DND-41 (cell line): ENCODE measurements around the gene GPHN.

Experiments
- CTCF ChIP-seq: IDR thresholded peaks from 2 replicates; pipeline ENCODE4 v1.5.1; 2012; ENCODE audit warnings: borderline replicate concordance, low read length, moderate library complexity, mild to moderate bottlenecking; ENCODE audit not compliant: poor library complexity, severe bottlenecking; ENCODE audit errors: extremely low read depth
- EZH2 ChIP-seq: IDR thresholded peaks from 3 replicates; pipeline ENCODE4 v1.6.1; 2012; ENCODE audit warnings: borderline replicate concordance, low read depth, mild to moderate bottlenecking, moderate library complexity, low read length, inconsistent platforms; ENCODE audit not compliant: severe bottlenecking

GRCh38 chr14:66979101-66979974 lies 471.4 kb downstream of the GPHN start:
- TF ChIP-seq CTCF (no peak), EZH2 (no peak)
